ENCODE measurements around the gene KDM5A.
A peak's percentile ranks its signal among the peaks of the same experiment; 100 is the strongest.
"Not testable (repeated sequence)": the region's sequence is repeated elsewhere in the genome, so short reads cannot be mapped to it uniquely, and the experiment has no call there.

Gene KDM5A

GRCh38 chr12:321606-322326, 67.4 kb downstream of the KDM5A start:
- Mint-ChIP-seq H3K4me1 (no peaks in the 10 kb centered on the region), H3K4me3 (no peak overlapping the region), H3K27me3 (ENCODE audit: low read depth, poor library complexity) (no peaks in the 10 kb centered on the region), H3K27ac (no peak overlapping the region), H3K9me3 (no peaks in the 10 kb centered on the region), H3K36me3 (ENCODE audit: low read depth) (peaks cover 81% of the 10 kb centered on the region)
- TF ChIP-seq, protein P1, sequence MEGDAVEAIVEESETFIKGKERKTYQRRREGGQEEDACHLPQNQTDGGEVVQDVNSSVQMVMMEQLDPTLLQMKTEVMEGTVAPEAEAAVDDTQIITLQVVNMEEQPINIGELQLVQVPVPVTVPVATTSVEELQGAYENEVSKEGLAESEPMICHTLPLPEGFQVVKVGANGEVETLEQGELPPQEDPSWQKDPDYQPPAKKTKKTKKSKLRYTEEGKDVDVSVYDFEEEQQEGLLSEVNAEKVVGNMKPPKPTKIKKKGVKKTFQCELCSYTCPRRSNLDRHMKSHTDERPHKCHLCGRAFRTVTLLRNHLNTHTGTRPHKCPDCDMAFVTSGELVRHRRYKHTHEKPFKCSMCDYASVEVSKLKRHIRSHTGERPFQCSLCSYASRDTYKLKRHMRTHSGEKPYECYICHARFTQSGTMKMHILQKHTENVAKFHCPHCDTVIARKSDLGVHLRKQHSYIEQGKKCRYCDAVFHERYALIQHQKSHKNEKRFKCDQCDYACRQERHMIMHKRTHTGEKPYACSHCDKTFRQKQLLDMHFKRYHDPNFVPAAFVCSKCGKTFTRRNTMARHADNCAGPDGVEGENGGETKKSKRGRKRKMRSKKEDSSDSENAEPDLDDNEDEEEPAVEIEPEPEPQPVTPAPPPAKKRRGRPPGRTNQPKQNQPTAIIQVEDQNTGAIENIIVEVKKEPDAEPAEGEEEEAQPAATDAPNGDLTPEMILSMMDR (IDR thresholded peaks at IDR 0.05), result no peak
- DNase-seq, result no peak

- no peak overlapping the region for H3K27ac Mint-ChIP-seq
- TF ChIP-seq, protein P1 (IDR thresholded peaks at IDR 0.05), result no peak
- peaks cover 81% of the 10 kb centered on the region for H3K36me3 Mint-ChIP-seq (ENCODE audit: low read depth)
- no peak for DNase-seq
- no peaks in the 10 kb centered on the region for H3K9me3 Mint-ChIP-seq
- no peaks in the 10 kb centered on the region for H3K27me3 Mint-ChIP-seq (ENCODE audit: low read depth, poor library complexity)
- H3K4me3 Mint-ChIP-seq, result no peak overlapping the region
- H3K4me1 Mint-ChIP-seq, result no peaks in the 10 kb centered on the region
These were observed 70.2 kb downstream of the KDM5A start for GRCh38 chr12:318759-319515.

- Mint-ChIP-seq H3K4me3 (no peak overlapping the region), H3K4me1 (no peaks in the 10 kb centered on the region), H3K9me3 (no peaks in the 10 kb centered on the region), H3K27me3 (ENCODE audit: low read depth, poor library complexity) (no peaks in the 10 kb centered on the region), H3K36me3 (ENCODE audit: low read depth) (peaks cover 91% of the 10 kb centered on the region), H3K27ac (peak overlapping the region; percentile 31)
- DNase-seq, result no peak
- TF ChIP-seq, protein P1 (IDR thresholded peaks at IDR 0.05), result no peak
These were observed 80.6 kb downstream of the KDM5A start for GRCh38 chr12:308511-308910.

- Mint-ChIP-seq H3K27me3 (ENCODE audit: low read depth, poor library complexity) (peaks cover 3% of the 10 kb centered on the region), H3K9me3 (peaks cover 10% of the 10 kb centered on the region), H3K4me3 (no peak overlapping the region), H3K36me3 (ENCODE audit: low read depth) (peaks cover 98% of the 10 kb centered on the region), H3K4me1 (no peaks in the 10 kb centered on the region), H3K27ac (no peak overlapping the region)
- no peak for DNase-seq
- TF ChIP-seq, protein P1 (IDR thresholded peaks at IDR 0.05), result no peak
These were observed 81.7 kb downstream of the KDM5A start for GRCh38 chr12:307406-307805.

DNA sequence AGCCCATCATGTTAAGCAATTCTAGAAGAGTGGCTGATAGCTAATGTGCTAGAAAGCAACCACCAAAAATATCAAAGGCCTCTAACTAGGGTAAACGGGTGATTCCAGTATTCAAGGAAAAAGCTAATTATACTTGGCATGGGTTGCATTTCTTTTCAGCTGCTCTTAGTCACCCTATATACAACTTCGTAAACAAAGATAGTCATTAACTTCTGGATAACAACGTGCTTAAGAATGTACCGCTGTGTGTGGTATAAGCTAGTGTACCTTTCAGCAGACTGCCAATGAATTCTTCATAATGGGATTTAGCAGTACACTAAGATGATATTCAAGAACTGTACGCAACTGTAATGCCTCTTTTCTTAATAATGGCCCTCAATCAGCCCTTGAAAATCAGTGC, 84.3 kb downstream of the KDM5A start:
- peaks cover 98% of the 10 kb centered on the region for H3K36me3 Mint-ChIP-seq (ENCODE audit: low read depth)

DNA sequence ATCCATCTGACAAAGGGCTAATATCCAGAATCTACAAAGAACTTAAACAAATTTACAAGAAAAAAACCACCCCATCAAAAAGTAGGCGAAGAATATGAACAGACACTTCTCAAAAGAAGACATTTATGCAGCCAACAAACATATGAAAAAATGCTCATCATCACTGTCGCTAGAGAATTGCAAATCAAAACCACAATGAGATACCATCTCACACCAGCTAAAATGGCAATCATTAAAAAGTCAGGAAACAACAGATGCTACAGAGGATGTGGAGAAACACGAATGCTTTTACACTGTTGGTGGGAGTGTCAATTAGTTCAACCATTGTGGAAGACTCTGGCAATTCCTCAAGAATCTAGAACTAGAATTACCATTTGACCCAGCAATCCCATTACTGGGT, 86.4 kb downstream of the KDM5A start:
- not testable (repeated sequence) for H3K4me3 Mint-ChIP-seq; H3K27me3 Mint-ChIP-seq (ENCODE audit: low read depth, poor library complexity); DNase-seq; H3K4me1 Mint-ChIP-seq; H3K27ac Mint-ChIP-seq
- peaks cover 99% of the 10 kb centered on the region for H3K36me3 Mint-ChIP-seq (ENCODE audit: low read depth)
- H3K9me3 Mint-ChIP-seq, result peaks cover 49% of the 10 kb centered on the region

More for the DNA sequence above, 84.3 kb downstream of the KDM5A start:
- peaks cover 3% of the 10 kb centered on the region for H3K27me3 Mint-ChIP-seq (ENCODE audit: low read depth, poor library complexity)
- H3K27ac Mint-ChIP-seq, result no peak overlapping the region
- no peaks in the 10 kb centered on the region for H3K4me1 Mint-ChIP-seq
- no peak for DNase-seq
- no peak overlapping the region for H3K4me3 Mint-ChIP-seq
- TF ChIP-seq, protein P1 (IDR thresholded peaks at IDR 0.05), result no peak
- H3K9me3 Mint-ChIP-seq, result peaks cover 36% of the 10 kb centered on the region

DNA sequence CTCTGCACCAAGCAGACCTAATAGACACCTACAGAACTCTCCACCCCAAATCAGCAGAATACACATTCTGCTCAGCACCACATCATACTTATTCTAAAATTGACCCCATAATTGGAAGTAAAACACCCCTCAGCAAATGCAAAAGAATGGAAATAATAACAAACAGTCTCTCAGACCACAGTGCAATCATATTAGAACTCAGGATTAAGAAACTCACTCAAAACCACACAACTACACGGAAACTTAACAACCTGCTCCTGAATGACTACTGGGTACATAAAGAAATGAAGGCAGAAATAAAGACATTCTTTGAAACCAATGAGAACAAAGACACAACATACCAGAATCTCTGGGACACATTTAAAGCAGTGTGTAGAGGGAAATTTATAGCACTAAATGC, 89.0 kb downstream of the KDM5A start:
- H3K4me3 Mint-ChIP-seq; DNase-seq; H3K27ac Mint-ChIP-seq; H3K4me1 Mint-ChIP-seq; H3K27me3 Mint-ChIP-seq (ENCODE audit: low read depth, poor library complexity): not testable (repeated sequence)
- Mint-ChIP-seq H3K36me3 (ENCODE audit: low read depth) (peaks cover 97% of the 10 kb centered on the region), H3K9me3 (peaks cover 49% of the 10 kb centered on the region)

DNA sequence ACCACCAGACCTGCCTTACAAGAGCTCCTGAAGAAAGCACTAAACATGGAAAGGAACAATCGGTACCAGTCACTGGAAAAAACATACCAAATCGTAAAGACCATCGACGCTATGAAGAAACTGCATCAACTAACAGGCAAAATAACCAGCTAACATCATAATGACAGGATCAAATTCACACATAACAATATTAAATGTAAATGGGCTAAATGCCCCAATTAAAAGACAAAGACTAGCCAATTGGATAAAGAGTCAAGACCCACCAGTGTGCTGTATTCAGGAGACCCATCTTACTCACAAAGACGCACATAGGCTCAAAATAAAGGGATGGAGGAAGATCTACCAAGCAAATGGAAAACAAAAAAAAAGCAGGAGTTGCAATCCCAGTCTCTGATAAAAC, 89.6 kb downstream of the KDM5A start:
- H3K4me3 Mint-ChIP-seq; H3K27ac Mint-ChIP-seq; H3K4me1 Mint-ChIP-seq; H3K27me3 Mint-ChIP-seq (ENCODE audit: low read depth, poor library complexity); DNase-seq: not testable (repeated sequence)
- Mint-ChIP-seq H3K9me3 (peaks cover 49% of the 10 kb centered on the region), H3K36me3 (ENCODE audit: low read depth) (peaks cover 98% of the 10 kb centered on the region)

DNA sequence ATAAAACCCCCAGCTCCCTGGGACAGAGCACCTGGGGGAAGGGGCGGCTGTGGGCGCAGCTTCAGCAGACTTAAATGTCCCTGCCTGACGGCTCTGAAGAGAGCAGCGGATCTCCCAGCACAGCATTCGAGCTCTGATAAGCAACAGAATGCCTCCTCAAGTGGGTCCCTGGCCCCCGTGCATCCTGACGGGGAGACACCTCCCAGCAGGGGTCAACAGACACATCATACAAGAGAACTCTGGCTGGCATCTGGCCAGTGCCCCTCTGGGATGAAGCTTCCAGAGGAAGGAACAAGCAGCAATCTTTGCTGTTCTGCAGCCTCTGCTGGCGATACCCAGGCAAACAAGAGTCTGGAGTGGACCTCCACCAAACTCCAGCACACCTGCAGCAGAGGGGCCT, 91.1 kb downstream of the KDM5A start:
- peaks cover 98% of the 10 kb centered on the region for H3K36me3 Mint-ChIP-seq (ENCODE audit: low read depth)
- peaks cover 46% of the 10 kb centered on the region for H3K9me3 Mint-ChIP-seq
- H3K4me3 Mint-ChIP-seq; DNase-seq; H3K27ac Mint-ChIP-seq; H3K4me1 Mint-ChIP-seq; H3K27me3 Mint-ChIP-seq (ENCODE audit: low read depth, poor library complexity): not testable (repeated sequence)
